Astrocyte (in vitro differentiated cells and primary cell): ENCODE measurements around the gene CNTF.
A peak's percentile ranks its signal among the peaks of the same experiment; 100 is the strongest.

Experiments
- CTCF ChIP-seq: IDR thresholded peaks from 2 replicates; pipeline ENCODE4 v1.5.1; 2011; ENCODE audit warnings: low read depth, mild to moderate bottlenecking, inconsistent platforms, low read length, moderate library complexity; ENCODE audit not compliant: insufficient read depth
- EZH2 ChIP-seq: IDR thresholded peaks from 2 replicates; pipeline ENCODE4 v1.6.1; 2012; ENCODE audit warnings: mild to moderate bottlenecking, low read length, inconsistent platforms; ENCODE audit not compliant: insufficient read depth

GRCh38 chr11:58579192-58580129, 43.0 kb upstream of the CNTF start:
- peak; percentile 66 for TF ChIP-seq CTCF
- no peak for TF ChIP-seq EZH2
